Mammary epithelial cell (primary cell): Measurements from ENCODE around the gene TEX51.

Experiments used
- EZH2 ChIP-seq: IDR thresholded peaks from 2 replicates; pipeline ENCODE4 v1.6.1; 2012; ENCODE audit warnings: low read length, inconsistent platforms, borderline replicate concordance
- TF ChIP-seq, protein P1 (sequence below), 2 donors: IDR thresholded peaks in 1 of 2; conservative IDR thresholded peaks in 1 of 2; 2 replicates each; pipeline ENCODE4 v1.5.1; 2011 to 2012; ENCODE audit warnings: inconsistent platforms in 2 of 2, low read length in 2 of 2, mild to moderate bottlenecking in 2 of 2, control low read depth in 1 of 2, low read depth in 1 of 2; ENCODE audit not compliant: insufficient read depth in 1 of 2; ENCODE audit errors: extremely low read depth in 1 of 2

GRCh38 chr2:126877861-126878565, 20.7 kb upstream of the TEX51 start:
- no peak for TF ChIP-seq EZH2
- TF ChIP-seq, protein P1, sequence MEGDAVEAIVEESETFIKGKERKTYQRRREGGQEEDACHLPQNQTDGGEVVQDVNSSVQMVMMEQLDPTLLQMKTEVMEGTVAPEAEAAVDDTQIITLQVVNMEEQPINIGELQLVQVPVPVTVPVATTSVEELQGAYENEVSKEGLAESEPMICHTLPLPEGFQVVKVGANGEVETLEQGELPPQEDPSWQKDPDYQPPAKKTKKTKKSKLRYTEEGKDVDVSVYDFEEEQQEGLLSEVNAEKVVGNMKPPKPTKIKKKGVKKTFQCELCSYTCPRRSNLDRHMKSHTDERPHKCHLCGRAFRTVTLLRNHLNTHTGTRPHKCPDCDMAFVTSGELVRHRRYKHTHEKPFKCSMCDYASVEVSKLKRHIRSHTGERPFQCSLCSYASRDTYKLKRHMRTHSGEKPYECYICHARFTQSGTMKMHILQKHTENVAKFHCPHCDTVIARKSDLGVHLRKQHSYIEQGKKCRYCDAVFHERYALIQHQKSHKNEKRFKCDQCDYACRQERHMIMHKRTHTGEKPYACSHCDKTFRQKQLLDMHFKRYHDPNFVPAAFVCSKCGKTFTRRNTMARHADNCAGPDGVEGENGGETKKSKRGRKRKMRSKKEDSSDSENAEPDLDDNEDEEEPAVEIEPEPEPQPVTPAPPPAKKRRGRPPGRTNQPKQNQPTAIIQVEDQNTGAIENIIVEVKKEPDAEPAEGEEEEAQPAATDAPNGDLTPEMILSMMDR (conservative IDR thresholded peaks at IDR 0.05 in 1 of 2, IDR thresholded peaks at IDR 0.05 in 1 of 2; ENCODE audit: extremely low read depth in 1 of 2, insufficient read depth in 1 of 2, low read depth in 1 of 2, low read length in 2 of 2): no peak
